ENCODE results near the gene PANK4.

Gene PANK4

DNA sequence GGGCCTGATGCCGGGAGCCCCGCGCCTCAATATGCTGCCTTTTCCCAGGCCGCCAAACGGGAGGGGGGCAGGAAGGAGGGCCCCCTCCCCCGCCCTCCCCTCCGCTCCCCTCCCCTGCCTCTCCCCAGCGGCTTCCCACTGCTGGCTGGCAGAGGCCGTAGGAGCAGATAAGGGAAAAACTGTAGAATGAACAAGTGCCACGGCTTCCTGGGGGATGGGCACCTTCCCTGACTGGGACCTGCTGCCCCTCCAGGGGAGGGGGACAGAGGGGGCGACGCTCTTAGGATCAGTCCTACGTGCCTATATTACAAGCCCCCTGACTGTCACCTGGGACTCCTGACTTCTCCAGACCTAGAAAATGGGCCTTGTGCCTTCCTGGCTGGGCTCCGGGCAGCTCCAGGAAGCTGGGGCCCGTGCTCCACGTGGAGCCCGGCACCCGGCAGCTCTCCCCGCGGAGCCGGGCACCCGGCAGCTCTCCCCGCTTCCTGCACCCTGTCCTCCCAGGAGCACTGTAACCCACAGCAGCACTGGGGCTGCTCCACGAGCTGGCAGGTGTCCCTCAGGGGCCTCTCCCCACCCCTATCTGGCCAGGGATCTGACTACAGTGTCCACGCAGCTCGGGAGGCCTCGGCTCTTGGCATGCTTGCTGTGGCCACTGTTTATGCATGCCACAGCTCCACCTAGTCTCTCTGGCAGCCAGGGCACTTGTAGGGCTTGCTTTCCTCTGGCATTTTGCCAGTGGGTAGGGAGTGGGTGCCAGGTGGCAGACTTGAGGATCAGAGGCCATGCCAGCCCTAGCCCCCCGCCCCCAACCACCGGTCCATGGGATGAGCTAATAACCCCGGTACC is 4.3 kb upstream of the PANK4 start:
- DNase-seq (ENCODE audit: extremely low read depth in 1 of 2, low read depth in 1 of 2), result no peak

GRCh38 chr1:2529784-2530512 is 3.6 kb upstream of the PANK4 start, which contains the start of gene HES5:
HES5 (minus strand) TSS chr1:2530263; CDS start chr1:2530164, 99 bp downstream.
- DNase-seq (ENCODE audit: extremely low read depth in 1 of 2, low read depth in 1 of 2), result no peak

DNA sequence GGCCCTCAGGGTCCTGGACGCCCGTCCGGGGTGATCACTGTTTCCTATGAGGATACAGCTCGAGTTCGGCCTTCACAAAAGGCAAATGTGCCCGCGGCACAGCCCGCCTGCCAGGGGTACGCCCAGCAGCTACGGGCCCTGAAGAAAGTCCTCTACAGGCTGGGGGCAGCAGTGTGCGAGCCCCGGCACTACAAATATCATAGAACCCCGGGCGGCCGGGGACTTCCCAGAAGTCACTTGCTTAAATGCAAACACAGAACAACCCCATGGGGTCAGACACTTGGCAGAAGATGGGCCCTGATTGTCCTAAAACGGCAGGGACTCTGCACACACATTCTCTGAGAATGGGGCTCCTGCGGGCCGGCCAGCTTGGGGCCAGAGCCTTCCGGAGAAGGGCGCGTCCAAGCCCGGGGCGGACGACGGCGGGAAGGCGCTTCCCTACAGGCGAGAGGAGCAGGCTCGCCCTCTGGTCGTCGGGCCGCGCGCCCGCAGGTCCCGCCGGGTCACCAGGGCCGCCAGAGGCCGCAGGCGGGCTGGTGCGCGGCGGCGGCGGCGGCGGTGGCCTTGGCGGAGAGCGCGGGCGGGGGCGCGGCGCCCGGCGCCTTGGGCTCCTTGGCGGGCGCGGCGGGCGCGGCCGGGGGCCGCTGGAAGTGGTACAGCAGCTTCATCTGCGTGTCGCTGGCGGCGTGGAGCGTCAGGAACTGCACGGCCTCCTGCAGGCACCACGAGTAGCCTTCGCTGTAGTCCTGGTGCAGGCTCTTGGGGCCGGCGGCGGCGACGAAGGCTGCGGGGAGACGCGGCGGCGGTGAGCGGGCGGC is 2.8 kb upstream of the PANK4 start:
- no peak for DNase-seq (ENCODE audit: extremely low read depth in 1 of 2, low read depth in 1 of 2)

DNA sequence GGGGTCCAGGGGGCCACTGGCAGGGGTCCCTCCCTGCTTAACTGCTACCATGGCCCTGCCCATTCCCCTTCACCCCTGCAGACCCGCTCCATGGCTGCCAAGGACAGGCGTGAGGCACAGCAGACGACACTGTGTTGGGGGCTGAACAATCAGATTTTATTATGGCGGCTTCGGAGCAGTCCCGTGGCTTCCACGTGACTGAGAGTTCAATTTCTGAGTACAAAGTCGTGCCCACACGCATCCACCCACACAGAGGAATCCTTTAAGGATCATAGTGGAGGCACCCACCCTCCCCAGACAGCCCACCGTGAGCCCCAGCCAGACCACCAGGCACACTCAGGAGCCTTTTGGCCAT is 2.2 kb upstream of the PANK4 start:
- DNase-seq (ENCODE audit: extremely low read depth in 1 of 2, low read depth in 1 of 2), result no peak

- DNase-seq (ENCODE audit: extremely low read depth in 1 of 2, low read depth in 1 of 2), result no peak
These were observed 1.6 kb upstream of the PANK4 start for GRCh38 chr1:2528016-2528415.

- DNase-seq (ENCODE audit: extremely low read depth in 1 of 2, low read depth in 1 of 2), result no peak
These were observed 1.1 kb upstream of the PANK4 start for GRCh38 chr1:2527556-2527860.

DNA sequence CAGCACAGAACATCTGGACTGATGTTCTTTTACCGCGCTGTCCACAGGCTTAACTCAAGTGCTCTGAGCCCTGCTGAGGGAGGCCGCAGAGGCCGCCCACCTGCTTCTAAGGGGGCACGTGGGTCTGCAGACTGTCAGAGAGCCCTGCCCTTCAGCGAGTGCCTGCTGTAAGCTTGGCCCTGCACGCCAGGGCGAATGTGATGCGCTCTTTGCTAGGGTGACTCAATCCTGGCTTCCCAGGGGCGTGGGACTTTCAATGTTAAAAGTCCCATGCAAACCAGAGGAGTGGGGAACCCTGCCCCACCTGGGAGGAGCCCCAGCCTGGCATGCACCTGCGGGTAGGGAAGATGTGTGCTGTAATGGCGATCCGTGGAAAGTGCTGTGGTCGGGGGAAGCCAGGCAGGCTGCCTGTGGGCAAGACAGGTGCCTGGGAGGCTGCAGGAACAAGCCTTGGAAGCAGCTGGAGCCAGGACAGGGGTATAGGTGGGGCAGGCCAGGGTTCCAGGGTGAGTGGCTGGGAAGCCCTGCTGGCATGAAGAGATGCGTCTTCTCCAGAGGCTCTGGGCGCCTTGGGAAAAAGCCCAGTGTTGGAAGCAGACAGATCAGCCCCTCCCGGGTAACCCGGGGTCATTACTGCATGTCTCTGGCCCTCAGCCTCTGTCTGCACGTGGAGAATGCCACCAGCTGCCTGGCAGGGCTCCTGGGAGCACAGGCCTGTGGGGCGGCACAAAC is 594 bp upstream of the PANK4 start:
- no peak for DNase-seq (ENCODE audit: extremely low read depth in 1 of 2, low read depth in 1 of 2)

DNA sequence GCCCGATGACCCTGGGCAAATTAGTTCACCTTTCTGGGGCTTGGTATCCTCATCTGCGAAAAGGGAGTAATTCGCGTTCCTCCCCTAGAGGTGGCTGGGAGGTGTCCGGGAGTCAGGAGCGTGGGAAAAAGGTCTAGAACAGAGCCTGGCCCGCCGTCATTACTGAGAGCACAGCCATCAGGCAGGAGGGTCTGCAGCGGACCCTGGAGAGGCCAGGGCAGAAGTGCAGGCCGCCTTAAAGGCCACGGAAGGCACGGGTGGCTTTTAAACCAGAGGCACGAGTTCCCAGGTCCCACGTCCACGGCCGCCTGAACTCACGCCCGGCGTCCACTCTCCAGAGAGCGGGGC is 850 bp downstream of the PANK4 start:
- no peak for DNase-seq (ENCODE audit: extremely low read depth in 1 of 2, low read depth in 1 of 2)

DNA sequence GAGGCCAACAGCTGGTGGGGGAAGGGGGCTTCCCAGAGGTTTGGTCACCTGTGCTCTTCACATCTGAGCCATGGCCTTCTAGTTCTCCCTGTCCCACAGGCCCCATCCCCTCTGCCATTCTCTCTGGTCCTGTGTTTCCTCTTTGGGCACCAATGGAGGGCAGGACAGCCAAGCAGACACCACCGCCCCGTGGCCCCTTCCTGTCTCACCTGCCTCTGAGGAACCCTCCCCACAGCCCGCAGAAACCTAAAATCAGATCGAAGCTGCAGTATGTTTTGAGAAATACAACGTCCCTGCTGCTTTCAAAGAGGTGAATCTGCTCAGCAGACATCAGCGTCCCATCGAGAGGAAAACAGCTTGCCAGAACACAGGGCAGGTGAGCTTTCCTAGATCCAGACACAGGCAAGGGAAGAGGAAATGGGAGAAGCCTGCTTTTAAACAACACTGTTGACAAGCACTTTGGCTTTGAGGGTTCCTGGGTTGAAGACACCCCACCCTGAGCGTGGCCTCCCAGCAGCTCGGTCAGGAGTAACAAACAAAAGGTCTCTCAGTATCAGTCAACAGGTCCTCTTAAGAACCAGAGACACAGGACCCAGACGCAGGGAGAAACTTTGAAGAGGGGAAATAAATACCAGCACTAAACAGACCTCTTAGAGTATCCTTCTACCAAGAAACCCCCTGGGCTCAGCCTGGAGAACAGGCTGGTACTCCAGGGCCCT is 2.3 kb downstream of the PANK4 start:
- no peak for DNase-seq (ENCODE audit: extremely low read depth in 1 of 2, low read depth in 1 of 2)

GRCh38 chr1:2523191-2523890 is 3.1 kb downstream of the PANK4 start:
- DNase-seq (ENCODE audit: extremely low read depth in 1 of 2, low read depth in 1 of 2), result no peak

DNA sequence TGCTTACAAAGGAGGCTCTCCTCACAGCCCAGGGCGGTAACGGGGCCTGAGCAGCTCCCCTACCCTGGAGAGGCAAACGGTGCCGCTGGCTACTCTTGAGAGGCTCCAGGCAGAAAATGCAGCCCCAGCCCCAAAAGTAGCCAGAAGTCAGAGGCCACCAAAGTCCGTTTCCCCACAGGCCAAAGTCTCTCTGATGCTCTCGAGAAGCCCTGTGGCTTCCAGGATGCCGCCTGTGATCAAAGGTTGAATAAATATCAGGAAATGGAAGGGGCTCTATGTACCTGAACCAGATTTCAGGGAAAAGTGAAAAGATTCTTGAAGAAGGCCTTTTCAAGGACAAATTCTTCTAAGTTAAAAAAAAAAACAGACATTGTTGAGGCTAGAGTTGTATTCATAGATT is 4.2 kb downstream of the PANK4 start:
- no peak for DNase-seq (ENCODE audit: extremely low read depth in 1 of 2, low read depth in 1 of 2)

GRCh38 chr1:2520806-2521205 is 5.6 kb downstream of the PANK4 start:
- no peak for DNase-seq (ENCODE audit: extremely low read depth in 1 of 2, low read depth in 1 of 2)

DNA sequence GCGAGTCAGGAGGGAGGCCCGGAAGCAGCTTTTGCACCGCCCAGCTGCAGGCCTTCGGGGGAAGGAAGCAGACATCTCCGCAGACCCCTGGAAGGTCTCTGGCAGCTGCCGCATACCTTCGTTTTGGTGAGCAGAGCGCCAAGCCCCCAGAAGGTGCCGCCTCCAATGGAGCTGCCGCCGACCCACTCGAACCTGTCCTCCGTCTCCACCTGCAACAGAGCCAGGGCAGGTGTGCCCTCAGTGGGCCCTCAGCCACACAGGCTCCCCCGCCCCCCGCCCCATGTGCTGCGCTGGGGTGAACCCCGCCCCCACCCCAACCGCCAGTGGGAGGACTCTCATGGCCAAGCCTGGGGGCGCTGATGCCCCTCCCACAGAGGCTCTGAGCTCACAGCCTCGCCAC is 6.2 kb downstream of the PANK4 start:
- no peak for DNase-seq (ENCODE audit: extremely low read depth in 1 of 2, low read depth in 1 of 2)

DNA sequence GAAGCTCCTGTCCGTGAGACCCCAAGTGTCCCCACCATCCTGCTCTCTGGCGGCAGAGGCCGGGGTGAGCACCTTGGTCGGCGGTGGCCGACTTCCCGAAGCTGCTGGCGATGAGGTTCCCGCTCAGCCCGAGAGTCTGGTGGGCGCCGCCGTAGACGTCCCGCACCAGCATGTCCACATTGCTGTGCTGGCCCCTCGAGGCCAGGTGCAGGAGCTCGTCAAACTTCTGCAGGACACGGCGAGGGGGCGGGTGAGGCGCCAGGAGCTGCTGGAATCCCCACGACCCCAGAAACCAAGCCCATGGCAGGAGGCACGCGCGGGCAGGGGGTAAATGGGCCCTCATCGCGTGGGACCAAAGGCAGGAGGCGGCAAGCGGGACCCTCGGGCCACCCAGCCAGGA is 6.7 kb downstream of the PANK4 start:
- no peak for DNase-seq (ENCODE audit: extremely low read depth in 1 of 2, low read depth in 1 of 2)

DNA sequence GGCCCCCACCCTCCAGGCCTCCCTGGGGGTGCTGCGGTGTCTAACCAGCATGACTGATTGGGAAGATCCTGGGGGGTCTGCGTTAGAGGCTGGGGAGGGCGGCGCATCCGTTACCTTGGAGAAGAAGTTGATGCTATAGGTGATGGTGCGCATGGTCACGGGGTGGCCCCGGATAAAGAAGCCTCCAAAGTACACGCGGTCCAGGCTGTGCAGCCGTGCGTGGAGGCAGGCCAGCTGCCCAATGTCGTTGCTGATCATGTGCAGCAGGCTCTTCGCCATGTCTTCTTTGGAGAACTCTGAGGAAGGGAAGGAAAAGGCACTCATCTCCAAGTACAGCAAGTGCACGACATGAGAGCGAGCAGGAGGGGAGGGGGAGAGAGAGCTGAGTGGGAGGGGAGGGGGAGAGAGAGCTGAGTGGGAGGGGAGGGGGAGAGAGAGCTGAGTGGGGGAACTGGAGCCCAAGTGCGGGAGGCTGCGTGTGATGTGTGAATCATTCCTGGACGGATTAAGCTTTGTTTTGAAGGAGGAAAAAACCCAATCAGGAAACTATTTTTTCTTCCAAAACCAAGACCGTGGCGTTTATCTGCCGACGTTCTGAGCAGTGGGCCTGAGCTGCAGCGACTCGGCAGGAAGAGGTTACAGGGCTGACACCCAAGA is 7.2 kb downstream of the PANK4 start:
- DNase-seq (ENCODE audit: extremely low read depth in 1 of 2, low read depth in 1 of 2), result no peak

DNA sequence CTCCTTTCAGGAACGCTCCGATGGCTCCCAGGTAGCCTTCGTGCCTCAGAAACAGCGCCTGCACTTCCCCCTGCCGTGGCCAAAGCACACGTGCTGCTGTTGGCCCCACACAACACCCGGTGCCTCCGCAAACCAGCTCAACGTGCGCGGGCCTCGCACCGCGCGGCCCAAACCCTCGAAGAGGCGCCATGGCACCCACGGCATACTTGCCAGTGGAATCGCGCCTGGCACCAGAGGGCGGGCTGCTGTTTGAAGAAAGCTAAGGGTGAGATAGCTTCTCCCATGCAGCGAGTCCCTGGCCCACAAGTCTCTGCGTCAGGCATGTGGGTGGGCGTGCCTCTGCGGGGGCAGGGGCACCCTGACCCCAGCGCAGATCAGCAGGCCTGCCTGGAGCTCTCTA is 7.9 kb downstream of the PANK4 start:
- DNase-seq (ENCODE audit: extremely low read depth in 1 of 2, low read depth in 1 of 2), result no peak

- DNase-seq (ENCODE audit: extremely low read depth in 1 of 2, low read depth in 1 of 2), result no peak
These were observed 8.4 kb downstream of the PANK4 start for GRCh38 chr1:2517966-2518365.

- no peak for DNase-seq (ENCODE audit: extremely low read depth in 1 of 2, low read depth in 1 of 2)
These were observed 9.4 kb downstream of the PANK4 start for GRCh38 chr1:2516946-2517345.

- no peak for DNase-seq (ENCODE audit: extremely low read depth in 1 of 2, low read depth in 1 of 2)
These were observed 10.3 kb downstream of the PANK4 start for GRCh38 chr1:2516124-2516523.

DNA sequence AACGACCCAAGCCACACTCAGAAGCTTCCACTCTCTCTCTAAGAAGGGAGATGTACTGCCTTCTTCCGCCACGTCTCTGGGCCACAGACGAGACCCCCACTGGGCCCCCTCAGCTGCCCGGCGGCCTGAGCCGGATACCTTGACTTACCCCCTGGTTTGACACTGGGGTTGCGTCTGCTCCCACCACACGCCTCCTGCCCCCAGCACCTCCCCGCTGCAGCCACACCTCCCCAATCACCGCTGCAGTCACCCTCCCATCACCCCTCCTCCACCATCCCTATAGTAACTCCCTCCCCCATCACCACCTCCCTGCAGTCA is 10.7 kb downstream of the PANK4 start:
- DNase-seq (ENCODE audit: extremely low read depth in 1 of 2, low read depth in 1 of 2), result no peak

All from activated CD8-positive, alpha-beta memory T cell treated with anti-CD3 and anti-CD28 coated beads for 1 hour (primary cell).